ENCODE measurements around the gene PRSS56. TPM values are rescaled to one million over a fixed set of nuclear protein-coding genes. Genes with fewer than 3 reads are reported as not detected.

The PRSS56 gene
- polyA plus RNA-seq, 1 donor from 2014 or later, result 0.16 TPM

GRCh38 chr2:232497348-232497747 lies 22.8 kb upstream of the PRSS56 start:
- no peak overlapping the region for H3K9ac ChIP-seq (ENCODE audit: low read length)
- H3K9me3 ChIP-seq (ENCODE audit: low read length), result no peaks in the 10 kb centered on the region
- H3F3A ChIP-seq (ENCODE audit: insufficient read depth, low read length, poor library complexity, severe bottlenecking), result peaks cover 5% of the 10 kb centered on the region
- H3K4me3 ChIP-seq (ENCODE audit: low read length), result no peak overlapping the region
- no peak for TF ChIP-seq TAF1 (IDR thresholded peaks at IDR 0.05; ENCODE audit: low read depth)
- TF ChIP-seq CTCF (IDR thresholded peaks at IDR 0.05; ENCODE audit: poor library complexity, severe bottlenecking), result no peak
- no peak for TF ChIP-seq MXI1 (conservative IDR thresholded peaks at IDR 0.05; ENCODE audit: poor library complexity, severe bottlenecking)
- TF ChIP-seq REST (IDR thresholded peaks at IDR 0.05; ENCODE audit: borderline replicate concordance), result no peak
- TF ChIP-seq SMC3 (conservative IDR thresholded peaks at IDR 0.05; ENCODE audit: poor library complexity), result no peak
- TF ChIP-seq EZH2 (IDR thresholded peaks at IDR 0.05; ENCODE audit: borderline replicate concordance, insufficient read depth, low read length, poor library complexity, severe bottlenecking), result no peak
- TF ChIP-seq EP300 (conservative IDR thresholded peaks at IDR 0.05; ENCODE audit: poor library complexity, severe bottlenecking), result no peak
- no peak for TF ChIP-seq RAD21 (conservative IDR thresholded peaks at IDR 0.05)
- no peak for TF ChIP-seq POLR2AphosphoS5 (IDR thresholded peaks at IDR 0.05)
- H3K4me2 ChIP-seq (ENCODE audit: low read length), result no peak overlapping the region
- H2AFZ ChIP-seq (ENCODE audit: low read depth, low read length), result no peak overlapping the region
- H3K27ac ChIP-seq (ENCODE audit: low read length), result no peak overlapping the region
- H3K36me3 ChIP-seq (ENCODE audit: insufficient read depth, low read length), result no peaks in the 10 kb centered on the region
- no peaks in the 10 kb centered on the region for H3K79me2 ChIP-seq (replicated peaks; ENCODE audit: insufficient read depth, low read length)
- H4K20me1 ChIP-seq (ENCODE audit: insufficient read depth), result no peaks in the 10 kb centered on the region
- no peaks in the 10 kb centered on the region for H3K9me2 ChIP-seq (ENCODE audit: insufficient read depth, low read length)
- no peaks in the 10 kb centered on the region for H3K27me3 ChIP-seq (ENCODE audit: insufficient read depth, low read depth, low read length)

GRCh38 chr2:232498452-232498851 lies 21.7 kb upstream of the PRSS56 start:
- no peaks in the 10 kb centered on the region for H3K9me2 ChIP-seq (ENCODE audit: insufficient read depth, low read length)
- no peak for TF ChIP-seq POLR2AphosphoS5 (IDR thresholded peaks at IDR 0.05)
- no peak for TF ChIP-seq TAF1 (IDR thresholded peaks at IDR 0.05; ENCODE audit: low read depth)
- no peak for TF ChIP-seq CTCF (IDR thresholded peaks at IDR 0.05; ENCODE audit: poor library complexity, severe bottlenecking)
- TF ChIP-seq EZH2 (IDR thresholded peaks at IDR 0.05; ENCODE audit: borderline replicate concordance, insufficient read depth, low read length, poor library complexity, severe bottlenecking), result no peak
- TF ChIP-seq SMC3 (conservative IDR thresholded peaks at IDR 0.05; ENCODE audit: poor library complexity), result no peak
- no peak for TF ChIP-seq EP300 (conservative IDR thresholded peaks at IDR 0.05; ENCODE audit: poor library complexity, severe bottlenecking)
- TF ChIP-seq REST (IDR thresholded peaks at IDR 0.05; ENCODE audit: borderline replicate concordance), result no peak
- no peak for TF ChIP-seq RAD21 (conservative IDR thresholded peaks at IDR 0.05)
- no peak for TF ChIP-seq MXI1 (conservative IDR thresholded peaks at IDR 0.05; ENCODE audit: poor library complexity, severe bottlenecking)
- H3K27me3 ChIP-seq (ENCODE audit: insufficient read depth, low read depth, low read length), result peaks cover 4% of the 10 kb centered on the region
- H3K27ac ChIP-seq (ENCODE audit: low read length), result no peak overlapping the region
- H2AFZ ChIP-seq (ENCODE audit: low read depth, low read length), result no peak overlapping the region
- H3K4me2 ChIP-seq (ENCODE audit: low read length), result no peak overlapping the region
- H3K4me3 ChIP-seq (ENCODE audit: low read length), result no peak overlapping the region
- H3K9ac ChIP-seq (ENCODE audit: low read length), result no peak overlapping the region
- no peaks in the 10 kb centered on the region for H3K79me2 ChIP-seq (replicated peaks; ENCODE audit: insufficient read depth, low read length)
- H3K36me3 ChIP-seq (ENCODE audit: insufficient read depth, low read length), result no peaks in the 10 kb centered on the region
- H3F3A ChIP-seq (ENCODE audit: insufficient read depth, low read length, poor library complexity, severe bottlenecking), result peaks cover 5% of the 10 kb centered on the region
- no peaks in the 10 kb centered on the region for H4K20me1 ChIP-seq (ENCODE audit: insufficient read depth)
- no peaks in the 10 kb centered on the region for H3K9me3 ChIP-seq (ENCODE audit: low read length)
